ENCODE measurements around the gene HIP1R. TPM values are rescaled to one million over a fixed set of nuclear protein-coding genes. Genes with fewer than 3 reads are reported as not detected.

Gene HIP1R
- polyA plus RNA-seq, 1 experiment: 12.8 TPM

GRCh38 chr12:122868471-122869177 lies 33.4 kb downstream of the HIP1R start:
- H3K36me3 ChIP-seq (ENCODE audit: control insufficient read depth, insufficient read depth, low read length): peaks cover 23% of the 10 kb centered on the region
- no peak for TF ChIP-seq CTCF (IDR thresholded peaks at IDR 0.05; ENCODE audit: insufficient read depth, low read depth, low read length)
- no peak overlapping the region for H3K4me3 ChIP-seq (ENCODE audit: low read depth, low read length)
- DNase-seq (ENCODE audit: low read depth): no peak
- no peaks in the 10 kb centered on the region for H3K27me3 ChIP-seq (ENCODE audit: control insufficient read depth, insufficient read depth, low read length)
- POLR2A ChIA-PET: no interaction called here
- CTCF ChIA-PET: interaction anchor here (0.5 to 5.3 kb wide), 3 partner anchors 8 to 82 kb away, joined by 3 to 50 read pairs (median 3); no protein-coding TSS in a partner anchor

- Histone ChIP-seq H3K27me3 (ENCODE audit: control insufficient read depth, insufficient read depth, low read length) (no peaks in the 10 kb centered on the region), H3K36me3 (ENCODE audit: control insufficient read depth, insufficient read depth, low read length) (peaks cover 23% of the 10 kb centered on the region), H3K4me3 (ENCODE audit: low read depth, low read length) (no peak overlapping the region)
- ChIA-PET CTCF (interaction anchor here (5.3 kb wide), 1 partner anchor 9 kb away, joined by 50 read pairs; no protein-coding TSS in a partner anchor), POLR2A (no interaction called here)
- DNase-seq (ENCODE audit: low read depth): no peak
- no peak for TF ChIP-seq CTCF (IDR thresholded peaks at IDR 0.05; ENCODE audit: insufficient read depth, low read depth, low read length)
Observed at GRCh38 chr12:122869207-122869973, 34.1 kb downstream of the HIP1R start.

- no peaks in the 10 kb centered on the region for H3K27me3 ChIP-seq (ENCODE audit: control insufficient read depth, insufficient read depth, low read length)
- DNase-seq (ENCODE audit: low read depth): no peak
- ChIA-PET POLR2A (interaction anchor here (0.6 kb wide), 1 partner anchor 61 kb away, joined by 11 read pairs; no protein-coding TSS in a partner anchor), CTCF (interaction anchor here (0.7 to 5.3 kb wide), 4 partner anchors 10 to 76 kb away, joined by 3 to 50 read pairs (median 16); no protein-coding TSS in a partner anchor)
- H3K36me3 ChIP-seq (ENCODE audit: control insufficient read depth, insufficient read depth, low read length): peaks cover 18% of the 10 kb centered on the region
- TF ChIP-seq CTCF (IDR thresholded peaks at IDR 0.05; ENCODE audit: insufficient read depth, low read depth, low read length): no peak
- H3K4me3 ChIP-seq (ENCODE audit: low read depth, low read length): no peak overlapping the region
Observed at GRCh38 chr12:122870163-122870842, 35.0 kb downstream of the HIP1R start.

GRCh38 chr12:122870867-122871664 lies 35.8 kb downstream of the HIP1R start:
- no peak for DNase-seq (ENCODE audit: low read depth)
- ChIA-PET POLR2A (no interaction called here), CTCF (interaction anchor here (0.7 to 5.3 kb wide), 8 partner anchors 10 to 171 kb away, joined by 3 to 50 read pairs (median 6); no protein-coding TSS in a partner anchor)
- Histone ChIP-seq H3K4me3 (ENCODE audit: low read depth, low read length) (peak overlapping the region; percentile 30), H3K36me3 (ENCODE audit: control insufficient read depth, insufficient read depth, low read length) (peaks cover 16% of the 10 kb centered on the region), H3K27me3 (ENCODE audit: control insufficient read depth, insufficient read depth, low read length) (no peaks in the 10 kb centered on the region)
- no peak for TF ChIP-seq CTCF (IDR thresholded peaks at IDR 0.05; ENCODE audit: insufficient read depth, low read depth, low read length)
